ENCODE results near the gene PIKFYVE.

PIKFYVE gene

DNA sequence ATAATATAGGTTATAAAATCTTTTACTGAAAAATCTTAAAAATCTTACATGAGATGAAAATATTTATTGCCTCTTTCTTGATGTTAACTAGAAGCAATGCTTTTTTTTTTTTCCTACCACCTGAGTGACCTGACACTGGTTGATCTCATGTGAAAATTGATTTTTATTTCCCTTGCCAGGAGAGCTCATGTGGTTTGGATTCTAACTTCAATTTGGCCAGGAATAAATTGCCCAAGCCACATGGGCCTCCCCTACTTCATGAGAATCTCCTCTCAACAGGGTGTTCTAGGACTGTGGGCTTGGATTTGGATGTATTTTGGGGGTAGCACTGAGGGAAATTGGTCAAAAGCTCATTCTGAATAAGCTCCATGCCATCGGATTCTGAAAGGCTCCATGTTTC, 31.3 kb upstream of the PIKFYVE start:
- no peak for DNase-seq (ENCODE audit: low spot score)
- TF ChIP-seq, protein P1, sequence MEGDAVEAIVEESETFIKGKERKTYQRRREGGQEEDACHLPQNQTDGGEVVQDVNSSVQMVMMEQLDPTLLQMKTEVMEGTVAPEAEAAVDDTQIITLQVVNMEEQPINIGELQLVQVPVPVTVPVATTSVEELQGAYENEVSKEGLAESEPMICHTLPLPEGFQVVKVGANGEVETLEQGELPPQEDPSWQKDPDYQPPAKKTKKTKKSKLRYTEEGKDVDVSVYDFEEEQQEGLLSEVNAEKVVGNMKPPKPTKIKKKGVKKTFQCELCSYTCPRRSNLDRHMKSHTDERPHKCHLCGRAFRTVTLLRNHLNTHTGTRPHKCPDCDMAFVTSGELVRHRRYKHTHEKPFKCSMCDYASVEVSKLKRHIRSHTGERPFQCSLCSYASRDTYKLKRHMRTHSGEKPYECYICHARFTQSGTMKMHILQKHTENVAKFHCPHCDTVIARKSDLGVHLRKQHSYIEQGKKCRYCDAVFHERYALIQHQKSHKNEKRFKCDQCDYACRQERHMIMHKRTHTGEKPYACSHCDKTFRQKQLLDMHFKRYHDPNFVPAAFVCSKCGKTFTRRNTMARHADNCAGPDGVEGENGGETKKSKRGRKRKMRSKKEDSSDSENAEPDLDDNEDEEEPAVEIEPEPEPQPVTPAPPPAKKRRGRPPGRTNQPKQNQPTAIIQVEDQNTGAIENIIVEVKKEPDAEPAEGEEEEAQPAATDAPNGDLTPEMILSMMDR (IDR thresholded peaks at IDR 0.05; ENCODE audit: extremely low read depth, insufficient read depth, missing control alignments): no peak
- in situ Hi-C loops (cut with MboI; ENCODE audit: low pct_unique_long_range_greater_than_20kb, low sequenced_read_pairs, unreplicated experiment): no loop called here

DNA sequence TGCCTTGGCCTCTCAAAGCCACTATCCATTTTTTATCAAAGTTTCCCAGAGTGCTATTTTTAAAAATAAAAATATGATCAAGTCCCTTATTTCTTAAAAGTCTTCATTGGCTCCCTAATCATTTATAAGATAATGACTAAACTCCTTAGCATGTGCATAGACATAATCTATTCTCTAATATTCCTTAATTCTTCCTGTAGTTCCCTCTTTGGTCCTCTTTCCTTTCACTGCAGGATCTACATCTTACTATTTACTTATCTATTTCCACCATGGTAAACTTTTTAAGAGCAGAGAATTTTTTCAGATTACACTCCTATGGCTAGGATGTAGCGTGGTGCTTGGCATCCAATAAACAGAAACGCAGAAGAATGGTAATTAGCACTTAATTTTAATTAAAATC, 30.2 kb upstream of the PIKFYVE start:
- no peak for DNase-seq (ENCODE audit: low spot score)
- TF ChIP-seq, protein P1 (IDR thresholded peaks at IDR 0.05; ENCODE audit: extremely low read depth, insufficient read depth, missing control alignments): no peak
- in situ Hi-C loops (cut with MboI; ENCODE audit: low pct_unique_long_range_greater_than_20kb, low sequenced_read_pairs, unreplicated experiment): no loop called here

DNA sequence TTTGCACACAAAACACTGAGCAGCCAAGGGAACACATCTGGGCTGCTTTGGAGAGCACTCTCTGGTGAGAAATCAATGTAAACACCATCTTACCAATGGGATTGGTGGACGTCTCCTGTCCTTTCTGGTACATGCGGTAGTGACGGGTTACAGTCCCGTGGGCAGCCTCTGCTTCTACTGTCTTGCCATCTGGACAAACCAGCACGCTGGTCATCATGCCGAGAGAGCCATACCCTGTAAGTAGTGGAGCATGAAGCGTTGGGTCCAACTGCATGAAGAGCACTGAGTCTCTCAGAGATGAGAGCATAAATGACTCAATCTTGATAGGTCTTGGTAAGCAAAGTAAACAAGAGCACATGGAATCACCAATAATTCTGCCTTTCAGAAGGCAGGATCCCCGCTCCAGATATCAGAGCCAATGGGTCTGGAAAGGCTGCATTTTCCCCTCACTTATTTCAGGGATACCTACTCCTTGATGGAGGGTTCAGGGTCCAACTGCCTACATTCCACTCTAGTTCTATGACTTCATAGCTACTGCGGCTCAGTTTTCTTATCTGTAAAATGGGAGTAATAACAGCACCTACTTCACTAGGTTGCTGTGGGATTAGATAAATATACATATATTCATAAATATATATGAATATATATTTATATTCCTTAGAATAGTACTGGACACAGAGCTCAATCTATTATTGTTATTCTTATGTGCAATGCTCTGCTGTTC, 26.1 kb upstream of the PIKFYVE start:
- TF ChIP-seq, protein P1 (IDR thresholded peaks at IDR 0.05; ENCODE audit: extremely low read depth, insufficient read depth, missing control alignments): no peak
- DNase-seq (ENCODE audit: low spot score): no peak
- in situ Hi-C loops (cut with MboI; ENCODE audit: low pct_unique_long_range_greater_than_20kb, low sequenced_read_pairs, unreplicated experiment): no loop called here

DNA sequence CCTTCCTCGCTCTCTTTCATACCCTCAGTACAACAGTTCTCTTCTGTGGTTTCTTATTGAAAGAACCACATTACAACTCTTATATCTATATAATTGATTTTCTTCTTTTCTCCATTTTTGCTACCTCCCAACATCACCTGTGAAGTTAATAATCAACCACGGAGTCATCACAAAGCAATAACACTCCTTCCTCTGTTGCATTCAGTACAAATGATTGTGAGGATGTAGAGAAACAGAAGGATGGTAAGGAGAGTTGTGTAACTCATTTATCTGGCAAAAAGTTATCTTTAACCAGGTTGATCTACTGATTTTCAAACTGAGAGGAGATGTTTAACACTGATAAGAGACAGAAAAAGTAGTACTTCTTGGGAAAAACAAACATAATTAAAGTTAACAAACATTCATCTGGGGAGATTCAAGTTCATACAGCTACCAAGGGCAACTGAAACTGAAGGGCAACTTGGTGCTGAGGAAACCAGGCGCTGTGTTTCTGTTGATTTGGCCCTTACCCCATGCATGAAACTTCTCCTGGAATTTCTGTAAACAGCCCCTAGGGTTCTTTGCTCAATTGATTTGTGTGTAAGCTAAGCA, 25.3 kb upstream of the PIKFYVE start:
- TF ChIP-seq, protein P1 (IDR thresholded peaks at IDR 0.05; ENCODE audit: extremely low read depth, insufficient read depth, missing control alignments): no peak
- in situ Hi-C loops (cut with MboI; ENCODE audit: low pct_unique_long_range_greater_than_20kb, low sequenced_read_pairs, unreplicated experiment): no loop called here
- no peak for DNase-seq (ENCODE audit: low spot score)

DNA sequence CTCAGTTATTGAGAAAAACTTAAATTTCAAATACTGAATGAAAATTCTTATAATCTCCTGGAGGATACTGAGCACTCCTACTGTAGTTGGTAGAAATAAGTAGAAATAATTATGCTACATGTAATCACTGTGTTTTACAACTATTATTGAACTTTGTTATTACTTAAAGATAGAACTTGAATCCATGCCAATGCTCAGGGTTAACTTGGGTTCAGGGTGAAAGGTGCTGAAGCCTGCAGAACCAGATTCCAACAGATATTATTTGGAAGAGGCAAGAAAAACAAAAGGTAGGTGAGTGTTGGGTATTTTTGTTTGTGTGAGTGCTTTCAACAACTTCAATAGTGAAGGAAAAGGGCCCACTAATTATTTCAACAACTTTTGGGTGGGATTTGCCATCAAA, 21.6 kb upstream of the PIKFYVE start:
- in situ Hi-C loops (cut with MboI; ENCODE audit: low pct_unique_long_range_greater_than_20kb, low sequenced_read_pairs, unreplicated experiment): no loop called here
- DNase-seq (ENCODE audit: low spot score): no peak
- TF ChIP-seq, protein P1 (IDR thresholded peaks at IDR 0.05; ENCODE audit: extremely low read depth, insufficient read depth, missing control alignments): no peak

DNA sequence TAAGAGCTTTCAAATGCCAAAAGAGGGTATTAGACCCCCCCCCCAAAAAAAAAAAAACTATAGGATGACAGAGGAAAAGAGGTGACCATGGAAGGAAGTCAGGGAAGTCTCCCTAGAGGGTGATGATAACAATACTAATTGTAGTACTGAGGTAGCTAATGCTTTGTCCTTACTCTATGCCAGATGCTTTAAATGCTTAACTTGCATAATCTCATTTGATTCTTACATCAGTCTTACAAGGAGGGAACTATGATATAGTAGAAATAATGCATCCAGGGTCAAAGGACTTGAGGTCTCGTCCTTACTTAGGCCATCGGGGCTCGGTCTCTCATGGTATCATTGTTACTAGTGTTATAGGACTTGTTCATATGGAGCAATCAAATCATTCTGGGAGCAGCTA, 20.3 kb upstream of the PIKFYVE start:
- in situ Hi-C loops (cut with MboI; ENCODE audit: low pct_unique_long_range_greater_than_20kb, low sequenced_read_pairs, unreplicated experiment): no loop called here
- TF ChIP-seq, protein P1 (IDR thresholded peaks at IDR 0.05; ENCODE audit: extremely low read depth, insufficient read depth, missing control alignments): no peak

More for the DNA sequence above, 20.3 kb upstream of the PIKFYVE start:
- no peak for DNase-seq (ENCODE audit: low spot score)

Measured in GM13977 (cell line).